HEK293 (cell line): Measurements from ENCODE around the gene LRSAM1.
A peak's percentile ranks its signal among the peaks of the same experiment; 100 is the strongest.

Experiments used
- CTCF ChIA-PET: fragments of 350-600 bp; formaldehyde crosslinking; extraction: SDS; loops from one replicate; lab custom pipeline; 2021; ENCODE audit warnings: antibody characterized with exemption; lab: Yijun Ruan, JAX
- POLR2A ChIA-PET: fragments of 300-600 bp; formaldehyde crosslinking; extraction: SDS; loops from one replicate; lab custom pipeline; 2020; ENCODE audit warnings: antibody characterized with exemption, inconsistent platforms; lab: Yijun Ruan, JAX
- H3K27ac ChIP-seq: fragments of 200-500 bp; sonication (Bioruptor generic); 2 replicates; pipeline ENCODE4 v1.5.1; 2014; ENCODE audit warnings: low read depth, low read length, control low read depth, inconsistent platforms; ENCODE audit errors: extremely low read depth
- H3K36me3 ChIP-seq, 2 experiments: fragments of 200-500 bp in 1 of 2; sonication (Bioruptor generic) in 1 of 2; 1 replicate in 1 of 2; 2 replicates in 1 of 2; pipeline ENCODE4 v1.5.1; 2014 to 2017; ENCODE audit warnings: inconsistent platforms in 2 of 2, low read length in 2 of 2; ENCODE audit not compliant: control insufficient read depth in 2 of 2, insufficient read depth in 1 of 2
- H3K4me1 ChIP-seq: fragments of 200-500 bp; sonication (Bioruptor generic); 2 replicates; pipeline ENCODE4 v1.5.1; 2014; ENCODE audit warnings: mild to moderate bottlenecking, low read length, inconsistent platforms; ENCODE audit not compliant: control insufficient read depth, insufficient read depth
- H3K4me3 ChIP-seq: 2 replicates; pipeline ENCODE4 v1.5.1; 2011; ENCODE audit warnings: low read depth, mild to moderate bottlenecking, control low read depth, low read length, moderate library complexity
- H3K9me3 ChIP-seq: fragments of 200-500 bp; sonication (Bioruptor generic); 2 replicates; pipeline ENCODE4 v1.5.1; 2014; ENCODE audit warnings: low read depth, low read length, inconsistent platforms; ENCODE audit not compliant: control insufficient read depth, insufficient read depth
- BCL11A ChIP-seq: fragments of 450-650 bp; formaldehyde crosslinking; IDR thresholded peaks from 2 replicates; pipeline ENCODE4 v1.5.1; 2016; ENCODE audit warnings: low read depth, missing biosample characterization, missing genetic modification characterization
- GLI4 ChIP-seq: fragments of 450-650 bp; formaldehyde crosslinking; IDR thresholded peaks from 2 replicates; pipeline ENCODE4 v1.5.1; 2016; ENCODE audit warnings: missing biosample characterization, missing genetic modification characterization
- GLIS1 ChIP-seq: fragments of 450-650 bp; formaldehyde crosslinking; IDR thresholded peaks from 2 replicates; pipeline ENCODE4 v1.5.1; 2016; ENCODE audit warnings: missing biosample characterization, missing genetic modification characterization
- HOXD13 ChIP-seq: sonication (generic); formaldehyde crosslinking; IDR thresholded peaks from 2 replicates; pipeline ENCODE4 v1.8.0; 2022; ENCODE audit warnings: missing genetic modification reagents, borderline replicate concordance
- IKZF3 ChIP-seq: fragments of 450-650 bp; IDR thresholded peaks from 2 replicates; pipeline ENCODE4 v1.5.0; 2018; ENCODE audit warnings: missing biosample characterization, mild to moderate bottlenecking, missing genetic modification characterization, moderate library complexity
- KLF1 ChIP-seq: fragments of 450-650 bp; formaldehyde crosslinking; IDR thresholded peaks from 2 replicates; pipeline ENCODE4 v1.5.1; 2016; ENCODE audit warnings: missing biosample characterization, missing genetic modification characterization
- KLF9 ChIP-seq: fragments of 450-650 bp; formaldehyde crosslinking; IDR thresholded peaks from 2 replicates; pipeline ENCODE4 v1.5.1; 2016; ENCODE audit warnings: missing biosample characterization, missing genetic modification characterization, low read depth
- MEIS1 ChIP-seq: sonication (generic); formaldehyde crosslinking; IDR thresholded peaks from 2 replicates; pipeline ENCODE4 v1.8.1; 2022; ENCODE audit warnings: missing genetic modification reagents, mild to moderate bottlenecking, borderline replicate concordance
- RBAK ChIP-seq: fragments of 450-650 bp; formaldehyde crosslinking; IDR thresholded peaks from 2 replicates; pipeline ENCODE4 v1.5.1; 2016; ENCODE audit warnings: missing biosample characterization, missing genetic modification characterization
- SP2 ChIP-seq: fragments of 450-650 bp; formaldehyde crosslinking; IDR thresholded peaks from 2 replicates; pipeline ENCODE4 v1.5.1; 2016; ENCODE audit warnings: missing biosample characterization, missing genetic modification characterization
- TCF7L2 ChIP-seq: IDR thresholded peaks from 2 replicates; pipeline ENCODE4 v1.6.1; 2011; ENCODE audit warnings: low read depth, mild to moderate bottlenecking, inconsistent platforms, low read length, moderate library complexity, borderline replicate concordance
- YY2 ChIP-seq: fragments of 450-650 bp; formaldehyde crosslinking; IDR thresholded peaks from 2 replicates; pipeline ENCODE4 v1.5.1; 2016; ENCODE audit warnings: missing biosample characterization, missing genetic modification characterization
- ZBTB26 ChIP-seq: fragments of 450-650 bp; formaldehyde crosslinking; optimal IDR thresholded peaks from 2 replicates; pipeline ENCODE3; 2016; ENCODE audit warnings: missing biosample characterization, mild to moderate bottlenecking, missing genetic modification characterization
- ZBTB7A ChIP-seq: fragments of 450-650 bp; formaldehyde crosslinking; IDR thresholded peaks from 2 replicates; pipeline ENCODE4 v1.5.1; 2016; ENCODE audit warnings: low read depth, missing biosample characterization, missing genetic modification characterization
- ZEB2 ChIP-seq: fragments of 450-650 bp; formaldehyde crosslinking; IDR thresholded peaks from 2 replicates; pipeline ENCODE4 v1.5.1; 2016; ENCODE audit warnings: missing biosample characterization, missing genetic modification characterization
- ZFP69B ChIP-seq: fragments of 450-650 bp; formaldehyde crosslinking; IDR thresholded peaks from 2 replicates; pipeline ENCODE4 v1.5.1; 2016; ENCODE audit warnings: missing biosample characterization, missing genetic modification characterization
- ZIC2 ChIP-seq: fragments of 450-650 bp; formaldehyde crosslinking; IDR thresholded peaks from 2 replicates; pipeline ENCODE4 v1.5.1; 2016; ENCODE audit warnings: missing biosample characterization, missing genetic modification characterization
- ZNF175 ChIP-seq: fragments of 450-650 bp; formaldehyde crosslinking; IDR thresholded peaks from 2 replicates; pipeline ENCODE4 v1.5.1; 2016; ENCODE audit warnings: missing biosample characterization, missing genetic modification characterization
- ZNF221 ChIP-seq: fragments of 450-650 bp; formaldehyde crosslinking; IDR thresholded peaks from 2 replicates; pipeline ENCODE4 v1.5.1; 2017; ENCODE audit warnings: missing biosample characterization, missing genetic modification characterization, borderline replicate concordance
- ZNF23 ChIP-seq: fragments of 450-650 bp; formaldehyde crosslinking; IDR thresholded peaks from 2 replicates; pipeline ENCODE4 v1.5.1; 2016; ENCODE audit warnings: missing biosample characterization, missing genetic modification characterization, borderline replicate concordance
- ZNF37A ChIP-seq: fragments of 450-650 bp; IDR thresholded peaks from 2 replicates; pipeline ENCODE4 v1.5.1; 2018; ENCODE audit warnings: missing biosample characterization, missing genetic modification characterization
- ZNF404 ChIP-seq: fragments of 450-650 bp; formaldehyde crosslinking; IDR thresholded peaks from 2 replicates; pipeline ENCODE4 v1.5.1; 2017; ENCODE audit warnings: missing biosample characterization, missing genetic modification characterization
- ZNF473 ChIP-seq: fragments of 450-650 bp; formaldehyde crosslinking; IDR thresholded peaks from 2 replicates; pipeline ENCODE4 v1.5.1; 2017; ENCODE audit warnings: missing biosample characterization, missing genetic modification characterization
- ZNF544 ChIP-seq: fragments of 450-650 bp; formaldehyde crosslinking; IDR thresholded peaks from 2 replicates; pipeline ENCODE4 v1.5.0; 2017; ENCODE audit warnings: missing biosample characterization, missing genetic modification characterization
- ZNF548 ChIP-seq: fragments of 450-650 bp; formaldehyde crosslinking; IDR thresholded peaks from 2 replicates; pipeline ENCODE4 v1.5.1; 2016; ENCODE audit warnings: missing biosample characterization, missing genetic modification characterization
- ZNF600 ChIP-seq: fragments of 450-650 bp; formaldehyde crosslinking; IDR thresholded peaks from 2 replicates; pipeline ENCODE4 v1.5.1; 2016; ENCODE audit warnings: missing biosample characterization, missing genetic modification characterization
- ZNF621 ChIP-seq: fragments of 450-650 bp; formaldehyde crosslinking; IDR thresholded peaks from 2 replicates; pipeline ENCODE4 v1.5.1; 2017; ENCODE audit warnings: missing biosample characterization, missing genetic modification characterization
- ZNF624 ChIP-seq: fragments of 450-650 bp; formaldehyde crosslinking; IDR thresholded peaks from 2 replicates; pipeline ENCODE4 v1.5.1; 2017; ENCODE audit warnings: missing biosample characterization, missing genetic modification characterization
- ZNF677 ChIP-seq: fragments of 450-650 bp; IDR thresholded peaks from 2 replicates; pipeline ENCODE4 v1.5.0; 2018; ENCODE audit warnings: missing biosample characterization, mild to moderate bottlenecking, missing genetic modification characterization, moderate library complexity
- ZNF704 ChIP-seq: fragments of 450-650 bp; formaldehyde crosslinking; IDR thresholded peaks from 2 replicates; pipeline ENCODE4 v1.5.1; 2016; ENCODE audit warnings: missing biosample characterization, missing genetic modification characterization
- ZNF707 ChIP-seq: fragments of 450-650 bp; formaldehyde crosslinking; IDR thresholded peaks from 2 replicates; pipeline ENCODE4 v1.5.1; 2016; ENCODE audit warnings: missing biosample characterization, missing genetic modification characterization
- TF ChIP-seq, protein P1 (sequence below): fragments of 450-650 bp; formaldehyde crosslinking; conservative IDR thresholded peaks from 2 replicates; pipeline ENCODE4 v1.5.1; 2016; ENCODE audit warnings: low read depth, missing biosample characterization, missing genetic modification characterization
- TF ChIP-seq, protein P2 (sequence below): fragments of 450-650 bp; formaldehyde crosslinking; IDR thresholded peaks from 2 replicates; pipeline ENCODE4 v1.5.1; 2017; ENCODE audit warnings: missing biosample characterization, missing genetic modification characterization
- TF ChIP-seq, protein P3 (sequence below): fragments of 450-650 bp; formaldehyde crosslinking; IDR thresholded peaks from 2 replicates; pipeline ENCODE4 v1.5.1; 2016; ENCODE audit warnings: missing biosample characterization, missing genetic modification characterization

Gene LRSAM1

DNA sequence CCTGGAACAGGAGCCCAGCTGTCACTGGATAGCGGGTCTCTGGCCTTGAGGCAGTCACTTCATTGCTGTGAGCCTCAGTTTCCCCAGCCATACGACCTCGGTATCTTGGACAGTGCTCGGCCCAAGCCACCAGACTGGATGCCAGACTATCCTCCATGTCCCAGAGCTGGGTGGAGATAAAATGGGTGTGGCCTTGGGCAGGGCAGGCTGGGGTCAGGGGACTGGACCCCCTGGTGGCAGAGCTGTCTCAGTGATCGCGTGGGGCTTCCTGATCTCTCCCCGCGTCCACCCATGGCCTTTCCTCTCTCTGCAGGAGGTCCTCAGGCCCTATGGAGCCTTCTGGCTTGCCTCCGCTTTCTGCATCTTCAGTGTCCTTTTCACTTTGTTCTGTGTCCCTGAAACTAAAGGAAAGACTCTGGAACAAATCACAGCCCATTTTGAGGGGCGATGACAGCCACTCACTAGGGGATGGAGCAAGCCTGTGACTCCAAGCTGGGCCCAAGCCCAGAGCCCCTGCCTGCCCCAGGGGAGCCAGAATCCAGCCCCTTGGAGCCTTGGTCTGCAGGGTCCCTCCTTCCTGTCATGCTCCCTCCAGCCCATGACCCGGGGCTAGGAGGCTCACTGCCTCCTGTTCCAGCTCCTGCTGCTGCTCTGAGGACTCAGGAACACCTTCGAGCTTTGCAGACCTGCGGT lies 44.4 kb upstream of the LRSAM1 start:
- no peaks in the 10 kb centered on the region for H3K4me1 ChIP-seq
- CTCF ChIA-PET = interaction anchor here (1.2 to 1.8 kb wide), 2 partner anchors 8 to 10 kb away, joined by 3 to 7 read pairs; partner anchors contain the start of gene SLC2A8
- H3K27ac ChIP-seq = no peak overlapping the region
- no peak overlapping the region for H3K4me3 ChIP-seq
- POLR2A ChIA-PET = interaction anchor here (1.2 to 3.8 kb wide), 3 partner anchors 10 to 17 kb away, joined by 3 to 18 read pairs (median 3); partner anchors contain the start of genes SLC2A8 and ZNF79
- TF ChIP-seq GLIS1 (tag by site-specific recombination) (peak; percentile 24), ZFP69B (tag by site-specific recombination) (no peak), ZNF600 (peak; percentile 74), KLF1 (tag by site-specific recombination) (peak; percentile 52; the same call in 1 of the 2 replicates), ZBTB26 (tag by site-specific recombination) (no peak), ZIC2 (tag by site-specific recombination) (peak; percentile 75)
- no peaks in the 10 kb centered on the region for H3K9me3 ChIP-seq
- peaks cover 0 to 37% of the 10 kb centered on the region in 2 experiments; a peak in 1 of 3 replicates for H3K36me3 ChIP-seq

GRCh38 chr9:127407492-127407843 lies 43.8 kb upstream of the LRSAM1 start:
- POLR2A ChIA-PET = interaction anchor here (0.7 to 3.8 kb wide), 4 partner anchors 11 to 19 kb away, joined by 3 to 18 read pairs (median 4); partner anchors contain the start of genes SLC2A8 and ZNF79
- H3K27ac ChIP-seq = no peak overlapping the region
- CTCF ChIA-PET = interaction anchor here (0.7 to 1.8 kb wide), 5 partner anchors 9 to 704 kb away, joined by 3 to 7 read pairs (median 4); partner anchors contain the start of gene SLC2A8

GRCh38 chr9:127411122-127411521 lies 40.2 kb upstream of the LRSAM1 start:
- peaks cover 0 to under 1% of the 10 kb centered on the region in 2 experiments; a peak in 2 of 3 replicates for H3K36me3 ChIP-seq
- no peak overlapping the region for H3K27ac ChIP-seq
- no peak overlapping the region for H3K4me3 ChIP-seq
- H3K4me1 ChIP-seq = no peaks in the 10 kb centered on the region
- H3K9me3 ChIP-seq = no peaks in the 10 kb centered on the region
- ChIA-PET CTCF (no interaction called here), POLR2A (interaction anchor here (0.8 kb wide), 1 partner anchor 12 kb away, joined by 3 read pairs; no protein-coding TSS in a partner anchor)
- TF ChIP-seq ZNF544 (tag by site-specific recombination) = no peak
- TF ChIP-seq, protein P1, sequence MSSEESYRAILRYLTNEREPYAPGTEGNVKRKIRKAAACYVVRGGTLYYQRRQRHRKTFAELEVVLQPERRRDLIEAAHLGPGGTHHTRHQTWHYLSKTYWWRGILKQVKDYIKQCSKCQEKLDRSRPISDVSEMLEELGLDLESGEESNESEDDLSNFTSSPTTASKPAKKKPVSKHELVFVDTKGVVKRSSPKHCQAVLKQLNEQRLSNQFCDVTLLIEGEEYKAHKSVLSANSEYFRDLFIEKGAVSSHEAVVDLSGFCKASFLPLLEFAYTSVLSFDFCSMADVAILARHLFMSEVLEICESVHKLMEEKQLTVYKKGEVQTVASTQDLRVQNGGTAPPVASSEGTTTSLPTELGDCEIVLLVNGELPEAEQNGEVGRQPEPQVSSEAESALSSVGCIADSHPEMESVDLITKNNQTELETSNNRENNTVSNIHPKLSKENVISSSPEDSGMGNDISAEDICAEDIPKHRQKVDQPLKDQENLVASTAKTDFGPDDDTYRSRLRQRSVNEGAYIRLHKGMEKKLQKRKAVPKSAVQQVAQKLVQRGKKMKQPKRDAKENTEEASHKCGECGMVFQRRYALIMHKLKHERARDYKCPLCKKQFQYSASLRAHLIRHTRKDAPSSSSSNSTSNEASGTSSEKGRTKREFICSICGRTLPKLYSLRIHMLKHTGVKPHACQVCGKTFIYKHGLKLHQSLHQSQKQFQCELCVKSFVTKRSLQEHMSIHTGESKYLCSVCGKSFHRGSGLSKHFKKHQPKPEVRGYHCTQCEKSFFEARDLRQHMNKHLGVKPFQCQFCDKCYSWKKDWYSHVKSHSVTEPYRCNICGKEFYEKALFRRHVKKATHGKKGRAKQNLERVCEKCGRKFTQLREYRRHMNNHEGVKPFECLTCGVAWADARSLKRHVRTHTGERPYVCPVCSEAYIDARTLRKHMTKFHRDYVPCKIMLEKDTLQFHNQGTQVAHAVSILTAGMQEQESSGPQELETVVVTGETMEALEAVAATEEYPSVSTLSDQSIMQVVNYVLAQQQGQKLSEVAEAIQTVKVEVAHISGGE (tag by site-specific recombination) = no peak
- TF ChIP-seq ZBTB7A = no peak
- no peak for TF ChIP-seq ZNF621
- no peak for TF ChIP-seq ZNF37A (tag by site-specific recombination)
- TF ChIP-seq, protein P2, sequence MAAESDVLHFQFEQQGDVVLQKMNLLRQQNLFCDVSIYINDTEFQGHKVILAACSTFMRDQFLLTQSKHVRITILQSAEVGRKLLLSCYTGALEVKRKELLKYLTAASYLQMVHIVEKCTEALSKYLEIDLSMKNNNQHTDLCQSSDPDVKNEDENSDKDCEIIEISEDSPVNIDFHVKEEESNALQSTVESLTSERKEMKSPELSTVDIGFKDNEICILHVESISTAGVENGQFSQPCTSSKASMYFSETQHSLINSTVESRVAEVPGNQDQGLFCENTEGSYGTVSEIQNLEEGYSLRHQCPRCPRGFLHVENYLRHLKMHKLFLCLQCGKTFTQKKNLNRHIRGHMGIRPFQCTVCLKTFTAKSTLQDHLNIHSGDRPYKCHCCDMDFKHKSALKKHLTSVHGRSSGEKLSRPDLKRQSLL (tag by site-specific recombination) = no peak
- no peak for TF ChIP-seq ZNF175 (tag by site-specific recombination)
- TF ChIP-seq ZNF548 (tag by site-specific recombination) = no peak
- TF ChIP-seq ZNF221 (tag by site-specific recombination) = no peak
- no peak for TF ChIP-seq RBAK
- no peak for TF ChIP-seq ZNF704 (tag by site-specific recombination)
- no peak for TF ChIP-seq TCF7L2
- no peak for TF ChIP-seq YY2 (tag by site-specific recombination)

More at GRCh38 chr9:127407492-127407843, 43.8 kb upstream of the LRSAM1 start:
- H3K36me3 ChIP-seq = peaks cover 0 to 32% of the 10 kb centered on the region in 2 experiments; a peak in 1 of 3 replicates
- no peak for TF ChIP-seq ZNF404 (tag by site-specific recombination)
- no peak for TF ChIP-seq GLI4 (tag by site-specific recombination)
- TF ChIP-seq HOXD13 (CRISPR knock-in tag) = no peak
- TF ChIP-seq ZNF624 (tag by site-specific recombination) = no peak
- TF ChIP-seq BCL11A (tag by site-specific recombination) = no peak
- TF ChIP-seq ZEB2 = no peak
- TF ChIP-seq SP2 (tag by site-specific recombination) = no peak
- TF ChIP-seq, protein P3, sequence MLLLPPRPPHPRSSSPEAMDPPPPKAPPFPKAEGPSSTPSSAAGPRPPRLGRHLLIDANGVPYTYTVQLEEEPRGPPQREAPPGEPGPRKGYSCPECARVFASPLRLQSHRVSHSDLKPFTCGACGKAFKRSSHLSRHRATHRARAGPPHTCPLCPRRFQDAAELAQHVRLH (tag by site-specific recombination) = no peak
- no peak for TF ChIP-seq MEIS1 (CRISPR knock-in tag)
- TF ChIP-seq ZNF707 (tag by site-specific recombination) = no peak
- TF ChIP-seq ZNF23 = no peak
- no peak for TF ChIP-seq IKZF3 (tag by site-specific recombination)
- no peak for TF ChIP-seq KLF9
- TF ChIP-seq ZNF473 (tag by site-specific recombination) = no peak
- no peak for TF ChIP-seq ZNF677
- TF ChIP-seq, all 188 proteins: peak for 0
- Histone ChIP-seq H3K4me1 (no peaks in the 10 kb centered on the region), H3K9me3 (no peaks in the 10 kb centered on the region), H3K4me3 (no peak overlapping the region)
